ENCODE data around the gene ABLIM2.

DNA sequence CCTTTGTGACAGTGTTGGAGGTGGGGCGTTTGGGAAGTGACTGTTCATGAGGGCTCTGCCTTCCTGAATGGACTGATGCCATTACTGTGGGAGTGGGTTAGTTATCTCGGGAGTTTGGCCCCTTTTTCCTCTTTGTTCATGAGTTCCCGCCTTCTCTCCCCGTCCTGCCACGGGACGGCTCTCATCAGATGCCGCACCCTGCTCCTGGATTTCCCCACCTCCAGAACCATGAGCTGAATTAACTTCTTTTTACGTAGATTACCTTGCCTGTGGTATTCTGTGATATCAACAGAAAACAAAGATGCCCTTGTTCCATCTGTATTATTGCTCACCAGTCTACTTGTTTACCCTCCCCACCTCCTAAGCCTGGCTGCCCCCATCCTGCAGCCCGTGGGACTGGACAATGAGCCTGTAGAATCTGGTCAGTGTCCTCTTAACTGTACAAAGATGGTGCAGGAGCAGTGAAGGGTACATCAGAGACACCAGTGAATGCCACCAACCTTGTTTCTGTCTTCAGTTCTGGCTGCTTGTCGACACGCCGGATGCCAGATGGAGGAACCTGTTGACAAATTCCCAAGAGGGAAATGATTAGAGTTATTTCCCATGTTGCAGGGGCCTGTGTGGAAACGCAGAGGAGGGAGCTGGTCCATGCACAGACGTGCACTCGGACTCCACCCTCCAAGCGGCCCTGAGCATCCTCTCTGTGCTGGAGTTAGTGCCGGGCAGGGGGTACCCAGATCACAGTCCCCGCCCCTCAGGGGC, 104.7 kb downstream of the ABLIM2 start:
- TF ChIP-seq EP300 (IDR thresholded peaks at IDR 0.05; ENCODE audit: borderline replicate concordance in 1 of 2, control insufficient read depth in 1 of 2, low read depth in 2 of 2, low read length in 2 of 2) (no peak), SP1 (IDR thresholded peaks at IDR 0.05; ENCODE audit: low read depth, low read length) (no peak), WRNIP1 (IDR thresholded peaks at IDR 0.05; ENCODE audit: borderline replicate concordance, low read depth, low read length) (no peak), POLR2A (IDR thresholded peaks at IDR 0.05; ENCODE audit: low read depth, low read length) (no peak), NR2F1 (conservative IDR thresholded peaks at IDR 0.05) (no peak), BHLHE40 (IDR thresholded peaks at IDR 0.05; ENCODE audit: borderline replicate concordance in 1 of 2, low read depth in 2 of 2, low read length in 1 of 2) (no peak), ZNF217 (IDR thresholded peaks at IDR 0.05) (no peak), NR2C2 (IDR thresholded peaks at IDR 0.05; ENCODE audit: borderline replicate concordance, control insufficient read depth, insufficient read length, low read depth) (no peak), CHD2 (IDR thresholded peaks at IDR 0.05; ENCODE audit: borderline replicate concordance, low read depth, low read length) (no peak), EZH2 (IDR thresholded peaks at IDR 0.05; ENCODE audit: borderline replicate concordance, control insufficient read depth, low read depth, low read length) (no peak), ASH2L (IDR thresholded peaks at IDR 0.05; ENCODE audit: borderline replicate concordance, low read depth) (no peak), SMC3 (IDR thresholded peaks at IDR 0.05; ENCODE audit: borderline replicate concordance, low read length) (no peak)
- TF ChIP-seq, protein P1, sequence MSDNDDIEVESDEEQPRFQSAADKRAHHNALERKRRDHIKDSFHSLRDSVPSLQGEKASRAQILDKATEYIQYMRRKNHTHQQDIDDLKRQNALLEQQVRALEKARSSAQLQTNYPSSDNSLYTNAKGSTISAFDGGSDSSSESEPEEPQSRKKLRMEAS (IDR thresholded peaks at IDR 0.05; ENCODE audit: low read depth, low read length), result no peak
- TF ChIP-seq, protein P2, sequence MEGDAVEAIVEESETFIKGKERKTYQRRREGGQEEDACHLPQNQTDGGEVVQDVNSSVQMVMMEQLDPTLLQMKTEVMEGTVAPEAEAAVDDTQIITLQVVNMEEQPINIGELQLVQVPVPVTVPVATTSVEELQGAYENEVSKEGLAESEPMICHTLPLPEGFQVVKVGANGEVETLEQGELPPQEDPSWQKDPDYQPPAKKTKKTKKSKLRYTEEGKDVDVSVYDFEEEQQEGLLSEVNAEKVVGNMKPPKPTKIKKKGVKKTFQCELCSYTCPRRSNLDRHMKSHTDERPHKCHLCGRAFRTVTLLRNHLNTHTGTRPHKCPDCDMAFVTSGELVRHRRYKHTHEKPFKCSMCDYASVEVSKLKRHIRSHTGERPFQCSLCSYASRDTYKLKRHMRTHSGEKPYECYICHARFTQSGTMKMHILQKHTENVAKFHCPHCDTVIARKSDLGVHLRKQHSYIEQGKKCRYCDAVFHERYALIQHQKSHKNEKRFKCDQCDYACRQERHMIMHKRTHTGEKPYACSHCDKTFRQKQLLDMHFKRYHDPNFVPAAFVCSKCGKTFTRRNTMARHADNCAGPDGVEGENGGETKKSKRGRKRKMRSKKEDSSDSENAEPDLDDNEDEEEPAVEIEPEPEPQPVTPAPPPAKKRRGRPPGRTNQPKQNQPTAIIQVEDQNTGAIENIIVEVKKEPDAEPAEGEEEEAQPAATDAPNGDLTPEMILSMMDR (IDR thresholded peaks at IDR 0.05 in 2 of 3, conservative IDR thresholded peaks at IDR 0.05 in 1 of 3; ENCODE audit: control insufficient read depth in 2 of 3, extremely low read depth in 1 of 3, insufficient read depth in 1 of 3, low read depth in 3 of 3, low read length in 3 of 3), result no peak
